B cell (primary cell): ENCODE measurements around the gene CCM2.

ENCODE experiments used
- CTCF ChIP-seq: fragments of 200-600 bp; IDR thresholded peaks from one replicate; pipeline ENCODE4 v1.8.0; 2022; ENCODE audit warnings: antibody characterized with exemption, mild to moderate bottlenecking
- EZH2 ChIP-seq: IDR thresholded peaks from 2 replicates; pipeline ENCODE4 v1.6.1; 2012; ENCODE audit warnings: borderline replicate concordance, low read depth, mild to moderate bottlenecking, moderate library complexity, low read length; ENCODE audit not compliant: insufficient read depth, poor library complexity, severe bottlenecking

GRCh38 chr7:45107356-45107755 lies 107.4 kb downstream of the CCM2 start:
- TF ChIP-seq CTCF (no peak), EZH2 (no peak)
